PFSK-1 (cell line): ENCODE measurements around the gene CHIC2.

Source experiments
- FOXP2 ChIP-seq: optimal IDR thresholded peaks from 2 replicates; pipeline ENCODE3; 2011; ENCODE audit warnings: borderline replicate concordance, control low read depth, inconsistent platforms; ENCODE audit not compliant: insufficient read depth; ENCODE audit errors: extremely low read length, extremely low read depth
- POLR2AphosphoS5 ChIP-seq: IDR thresholded peaks from 2 replicates; pipeline ENCODE4 v1.6.1; 2012; ENCODE audit warnings: low read depth, mild to moderate bottlenecking, control low read depth, low read length, moderate library complexity
- REST ChIP-seq, 2 experiments: IDR thresholded peaks; 2 replicates each; pipeline versions ENCODE4 v1.6.1 to v1.8.0; 2011 to 2012; ENCODE audit warnings: low read depth in 2 of 2, low read length in 2 of 2, control low read depth in 1 of 2, inconsistent platforms in 1 of 2, mild to moderate bottlenecking in 1 of 2, moderate library complexity in 1 of 2; ENCODE audit not compliant: insufficient read depth in 1 of 2
- SIN3A ChIP-seq: IDR thresholded peaks from 2 replicates; pipeline ENCODE4 v1.6.1; 2012; ENCODE audit warnings: mild to moderate bottlenecking, low read length, moderate library complexity, borderline replicate concordance; ENCODE audit not compliant: insufficient read depth
- TAF1 ChIP-seq: IDR thresholded peaks from 2 replicates; pipeline ENCODE4 v1.6.1; 2012; ENCODE audit warnings: low read length, control low read depth, borderline replicate concordance; ENCODE audit not compliant: insufficient read depth

CHIC2 gene

DNA sequence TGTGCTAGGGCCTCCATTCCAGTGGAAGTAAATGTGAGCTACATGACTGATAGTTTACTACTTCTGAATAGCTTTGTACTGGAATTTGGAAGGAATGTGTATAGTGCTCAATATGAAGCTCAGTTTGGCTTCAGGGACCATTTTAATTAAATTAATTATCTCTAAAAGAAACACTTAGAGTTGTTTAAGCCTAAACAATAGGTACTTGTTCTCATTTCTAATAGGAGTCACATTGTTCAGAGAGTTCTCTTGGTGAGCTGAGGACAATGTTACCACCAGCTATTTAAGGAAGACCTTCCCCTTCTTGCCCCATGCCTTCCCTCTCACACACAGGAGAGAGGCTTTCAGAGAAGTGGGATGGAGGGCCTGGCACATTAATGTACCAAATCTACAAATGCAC lies 78.3 kb downstream of the CHIC2 start:
- TF ChIP-seq TAF1 = no peak
- TF ChIP-seq FOXP2 = no peak
- no peak for TF ChIP-seq SIN3A
- TF ChIP-seq REST (IDR thresholded peaks at IDR 0.05; ENCODE audit: insufficient read depth in 1 of 2, low read depth in 2 of 2, low read length in 2 of 2) = no peak
- TF ChIP-seq POLR2AphosphoS5 = no peak

GRCh38 chr4:53981567-53981966 lies 82.8 kb downstream of the CHIC2 start:
- TF ChIP-seq POLR2AphosphoS5 (no peak), REST (IDR thresholded peaks at IDR 0.05; ENCODE audit: insufficient read depth in 1 of 2, low read depth in 2 of 2, low read length in 2 of 2) (no peak), SIN3A (no peak), TAF1 (no peak), FOXP2 (no peak)

DNA sequence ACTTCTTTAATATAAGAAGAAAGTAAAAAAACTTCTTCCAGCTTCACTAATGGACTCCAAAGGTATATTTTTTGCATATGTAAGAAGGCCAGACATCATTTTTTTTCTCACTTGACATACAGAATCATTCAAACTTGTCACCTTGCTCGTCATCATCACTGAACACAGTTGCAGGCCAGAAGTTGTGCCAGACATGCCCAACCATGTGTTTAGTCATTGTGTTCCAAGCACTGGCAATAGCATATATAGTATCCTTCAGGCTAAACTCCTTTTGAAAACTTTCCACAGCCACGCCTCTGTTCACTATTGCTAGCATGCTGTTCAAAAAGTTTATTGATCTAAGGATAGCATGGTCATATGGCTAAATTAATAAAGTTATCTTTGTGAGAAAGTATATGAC lies 83.3 kb downstream of the CHIC2 start:
- TF ChIP-seq POLR2AphosphoS5 (no peak), FOXP2 (no peak), SIN3A (no peak), TAF1 (no peak), REST (IDR thresholded peaks at IDR 0.05; ENCODE audit: insufficient read depth in 1 of 2, low read depth in 2 of 2, low read length in 2 of 2) (no peak)

GRCh38 chr4:53974561-53974960 lies 89.8 kb downstream of the CHIC2 start:
- TF ChIP-seq TAF1 = no peak

DNA sequence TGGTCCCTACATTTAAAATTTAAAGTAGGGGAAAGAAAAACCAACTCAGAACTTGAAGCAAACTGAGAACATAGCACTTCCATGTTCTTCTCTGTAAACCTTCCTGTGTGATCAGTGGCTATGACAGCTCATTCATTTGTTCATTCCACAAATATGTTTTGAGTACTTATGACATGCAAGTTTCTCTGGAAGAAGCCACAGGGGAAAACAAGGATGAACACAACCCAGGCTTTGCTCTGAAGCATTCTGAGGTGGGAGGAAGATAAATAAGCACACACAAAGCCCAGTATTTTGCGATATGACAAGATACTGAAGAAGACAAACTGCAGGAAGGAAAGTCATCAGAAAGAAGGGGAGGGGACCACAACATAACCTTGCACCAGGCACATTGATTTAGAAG lies 96.4 kb downstream of the CHIC2 start:
- TF ChIP-seq SIN3A (no peak), FOXP2 (no peak)

DNA sequence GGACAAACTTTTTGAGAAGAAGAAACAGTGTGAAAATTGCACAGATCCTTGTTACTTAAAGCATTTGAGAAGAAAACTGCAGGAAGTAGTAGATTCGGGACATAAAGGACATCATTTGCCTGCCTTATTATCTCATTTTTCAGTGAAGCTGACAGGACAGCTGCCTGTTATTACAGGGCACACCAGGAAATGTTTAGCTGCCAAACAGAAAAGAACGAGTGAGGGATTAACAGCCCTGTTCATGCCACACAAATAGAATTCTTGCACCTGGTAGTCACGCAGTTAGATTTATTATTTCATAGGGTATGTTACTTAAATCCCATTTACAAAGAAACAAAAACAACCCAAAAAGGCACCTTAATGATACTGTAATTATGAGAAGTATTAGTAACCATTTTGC lies 100.6 kb downstream of the CHIC2 start:
- TF ChIP-seq SIN3A (no peak), POLR2AphosphoS5 (no peak), REST (IDR thresholded peaks at IDR 0.05; ENCODE audit: insufficient read depth in 1 of 2, low read depth in 2 of 2, low read length in 2 of 2) (no peak), TAF1 (no peak), FOXP2 (no peak)
